CD14-positive monocyte (primary cell): ENCODE data around the gene SCAP. TPM values are rescaled to one million over a fixed set of nuclear protein-coding genes. Genes with fewer than 3 reads are reported as not detected.

Experiments
- DNase-seq, 3 donors: peaks; one replicate each; pipeline ENCODE4 v3.0.0-alpha.2; 2011 to 2022
- H2AFZ ChIP-seq: 2 replicates; pipeline ENCODE4 v1.6.0; 2012; ENCODE audit warnings: mild to moderate bottlenecking, low read depth, low read length, inconsistent platforms; ENCODE audit not compliant: insufficient read depth, poor library complexity, severe bottlenecking
- H3K27ac ChIP-seq, 2 donors: 1 replicate in 1 of 2; 2 replicates in 1 of 2; pipeline ENCODE4 v1.5.1; 2012 to 2013; ENCODE audit warnings: low read length in 2 of 2, control low read depth in 1 of 2, inconsistent platforms in 1 of 2, low read depth in 1 of 2, mild to moderate bottlenecking in 1 of 2
- H3K27me3 ChIP-seq, 2 donors: one replicate each; pipeline versions ENCODE4 v1.6.0 to v1.6.1; 2011 to 2013; ENCODE audit warnings: low read length in 2 of 2; ENCODE audit not compliant: control insufficient read depth in 2 of 2, insufficient read depth in 2 of 2
- H3K36me3 ChIP-seq, 2 donors: replicated peaks in 1 of 2; 1 replicate in 1 of 2; 2 replicates in 1 of 2; pipeline versions ENCODE4 v1.5.1 to v1.6.1; 2012 to 2013; ENCODE audit warnings: low read length in 2 of 2, control low read depth in 1 of 2, inconsistent platforms in 1 of 2, mild to moderate bottlenecking in 1 of 2; ENCODE audit not compliant: insufficient read depth in 2 of 2, control insufficient read depth in 1 of 2
- H3K4me1 ChIP-seq, 2 donors: 1 replicate in 1 of 2; 2 replicates in 1 of 2; pipeline versions ENCODE4 v1.5.1 to v1.6.1; 2012 to 2013; ENCODE audit warnings: low read length in 2 of 2, control low read depth in 1 of 2, inconsistent platforms in 1 of 2, mild to moderate bottlenecking in 1 of 2, moderate library complexity in 1 of 2; ENCODE audit not compliant: insufficient read depth in 2 of 2, control insufficient read depth in 1 of 2
- H3K4me2 ChIP-seq: replicated peaks from 2 replicates; pipeline ENCODE3; 2012; ENCODE audit warnings: low read length, moderate library complexity, mild to moderate bottlenecking; ENCODE audit not compliant: poor library complexity, severe bottlenecking; ENCODE audit errors: extremely low read depth
- H3K4me3 ChIP-seq, 3 experiments: fragments of 200-600 bp in 1 of 3; sonication (generic) in 1 of 3; replicated peaks in 1 of 3; 1 replicate in 2 of 3; 2 replicates in 1 of 3; pipeline ENCODE4 v1.5.1; 2011 to 2013; ENCODE audit warnings: low read length in 3 of 3, mild to moderate bottlenecking in 3 of 3, control low read depth in 2 of 3, low read depth in 2 of 3, inconsistent platforms in 1 of 3, moderate library complexity in 1 of 3
- H3K79me2 ChIP-seq: 2 replicates; pipeline ENCODE4 v1.6.0; 2012; ENCODE audit warnings: mild to moderate bottlenecking, control low read depth, inconsistent platforms, low read length, moderate library complexity; ENCODE audit not compliant: insufficient read depth
- H3K9ac ChIP-seq: 2 replicates; pipeline ENCODE4 v1.6.0; 2017; ENCODE audit warnings: low read length, mild to moderate bottlenecking; ENCODE audit not compliant: insufficient read depth, poor library complexity, severe bottlenecking
- H3K9me3 ChIP-seq, 2 donors: replicated peaks in 1 of 2; 1 replicate in 1 of 2; 2 replicates in 1 of 2; pipeline versions ENCODE4 v1.5.1 to v1.6.1; 2012 to 2013; ENCODE audit warnings: low read length in 2 of 2, control low read depth in 1 of 2; ENCODE audit not compliant: control insufficient read depth in 1 of 2, insufficient read depth in 1 of 2
- H4K20me1 ChIP-seq: 2 replicates; pipeline ENCODE4 v1.6.0; 2012; ENCODE audit warnings: mild to moderate bottlenecking, low read length, control low read depth, moderate library complexity; ENCODE audit not compliant: insufficient read depth
- H3K27ac Mint-ChIP-seq, 7 donors: one replicate each; pipeline ENCODE4 v1.8.0; 2020; ENCODE audit warnings: mild to moderate bottlenecking in 7 of 7, mixed read lengths in 7 of 7, moderate library complexity in 6 of 7, inconsistent platforms in 2 of 7
- H3K27me3 Mint-ChIP-seq, 3 donors: one replicate each; pipeline ENCODE4 v1.8.0; 2021 to 2022; ENCODE audit warnings: low read depth in 3 of 3, mild to moderate bottlenecking in 3 of 3, mixed read lengths in 3 of 3, moderate library complexity in 3 of 3, inconsistent platforms in 1 of 3
- H3K36me3 Mint-ChIP-seq, 2 donors: one replicate each; pipeline ENCODE4 v1.8.0; 2020; ENCODE audit warnings: mixed read lengths in 2 of 2, inconsistent platforms in 1 of 2, mild to moderate bottlenecking in 1 of 2
- H3K4me1 Mint-ChIP-seq: one replicate; pipeline ENCODE4 v1.8.0; 2020; ENCODE audit warnings: mild to moderate bottlenecking, mixed read lengths
- H3K4me3 Mint-ChIP-seq, 2 donors: one replicate each; pipeline ENCODE4 v1.8.0; 2020; ENCODE audit warnings: mild to moderate bottlenecking in 2 of 2, mixed read lengths in 2 of 2, moderate library complexity in 1 of 2
- H3K9me3 Mint-ChIP-seq, 7 donors: one replicate each; pipeline ENCODE4 v1.8.0; 2020 to 2022; ENCODE audit warnings: mixed read lengths in 7 of 7, mild to moderate bottlenecking in 6 of 7, moderate library complexity in 6 of 7, inconsistent platforms in 2 of 7
- CTCF ChIP-seq: fragments of 200-600 bp; IDR thresholded peaks from one replicate; pipeline ENCODE4 v1.8.0; 2022; ENCODE audit warnings: antibody characterized with exemption, mild to moderate bottlenecking
- WGBS: methylation state at CpG from one replicate; pipeline ENCODE4 v1.1.5; 2013; ENCODE audit warnings: missing lambda C conversion rate; ENCODE audit not compliant: insufficient coverage; 5-methylcytosine and 5-hydroxymethylcytosine counted together
- intact Hi-C, 2 donors: fragments of 100-400 bp; cut with micrococcal nuclease; formaldehyde crosslinking; loops; one replicate each; pipeline versions ENCODE4 v1.15.0 to v1.15.1; 2023
- polyA plus RNA-seq, 3 donors: library from polyadenylated mRNA; depleted of rRNA in 1 of 3; unstranded in 2 of 3; stranded (reverse) in 1 of 3; fragments of 300-500 nt in 2 of 3; fragments of >200 nt in 1 of 3; fragmentation: Illumina TruSeq in 2 of 3; gene quantifications; 1 replicate in 2 of 3; 2 replicates in 1 of 3; pipeline ENCODE4 v1.2.3, GENCODE V29; 2012 to 2021
- small RNA-seq: library from RNA; depleted of rRNA; stranded (forward); fragments of <200 nt; gene quantifications from one replicate; pipeline ENCODE3, GENCODE V24; 2012; ENCODE audit warnings: low read depth; ENCODE audit not compliant: insufficient read length

The SCAP gene
- polyA plus RNA-seq, 3 donors: 26.3 to 27.8 (median 27.7) TPM

GRCh38 chr3:47365213-47366153 is 110.3 kb downstream of the SCAP start:
- peaks cover 0 to 7% of the 10 kb centered on the region in 2 donors for H3K9me3 ChIP-seq
- Mint-ChIP-seq H3K9me3 (peaks cover 7 to 22% (median 14%) of the 10 kb centered on the region in 7 donors), H3K36me3 (peaks cover 3% of the 10 kb centered on the region in 2 donors), H3K4me3 (no peak overlapping the region), H3K27ac (no peak overlapping the region), H3K27me3 (peaks cover 0 to 9% (median 0%) of the 10 kb centered on the region in 3 donors), H3K4me1 (peaks cover 26% of the 10 kb centered on the region)
- H4K20me1 ChIP-seq: no peaks in the 10 kb centered on the region
- H3K9ac ChIP-seq: no peak overlapping the region
- intact Hi-C loops: no loop called here
- peaks cover 16 to 29% of the 10 kb centered on the region in 2 donors for H3K4me1 ChIP-seq
- no peak overlapping the region for H2AFZ ChIP-seq
- WGBS: 57% methylated on average over 5 of the region's 11 CpGs
- no peaks in the 10 kb centered on the region for H3K36me3 ChIP-seq
- peak in 1 of 3 donors; percentile 12 for DNase-seq
- no peak overlapping the region for H3K27ac ChIP-seq
- TF ChIP-seq CTCF: no peak
- H3K4me3 ChIP-seq: no peak overlapping the region
- H3K79me2 ChIP-seq: no peaks in the 10 kb centered on the region
- no peaks in the 10 kb centered on the region for H3K27me3 ChIP-seq
- no peak overlapping the region for H3K4me2 ChIP-seq

Small RNA genes within 50 kb of the gene (small RNA-seq; reads per million reads assigned to genes)
- gene AC099778.2: not detected

Other genes with a start within 250 kb of the SCAP start
- 1 to 10 TPM; 2.4 to 5.1 (median 3.8) TPM for gene KIF9, start 193.1 kb downstream of the SCAP start, polyA plus RNA-seq
- gene KLHL18, start 193.0 kb downstream of the SCAP start, polyA plus RNA-seq: 10 to 100 TPM; 43.4 to 63.3 (median 45.3) TPM
- 10 to 100 TPM in 1 of 3 donors, 1 to 10 TPM in 2; 1.2 to 13.7 (median 1.3) TPM for gene PTPN23, start 94.9 kb downstream of the SCAP start, polyA plus RNA-seq
- gene ELP6, start 37.8 kb upstream of the SCAP start, polyA plus RNA-seq: 10 to 100 TPM; 14.0 to 18.3 (median 14.9) TPM
- not detected for gene CSPG5, start 102.9 kb upstream of the SCAP start, polyA plus RNA-seq